Measurements from ENCODE around the gene GTSF1L.

DNA sequence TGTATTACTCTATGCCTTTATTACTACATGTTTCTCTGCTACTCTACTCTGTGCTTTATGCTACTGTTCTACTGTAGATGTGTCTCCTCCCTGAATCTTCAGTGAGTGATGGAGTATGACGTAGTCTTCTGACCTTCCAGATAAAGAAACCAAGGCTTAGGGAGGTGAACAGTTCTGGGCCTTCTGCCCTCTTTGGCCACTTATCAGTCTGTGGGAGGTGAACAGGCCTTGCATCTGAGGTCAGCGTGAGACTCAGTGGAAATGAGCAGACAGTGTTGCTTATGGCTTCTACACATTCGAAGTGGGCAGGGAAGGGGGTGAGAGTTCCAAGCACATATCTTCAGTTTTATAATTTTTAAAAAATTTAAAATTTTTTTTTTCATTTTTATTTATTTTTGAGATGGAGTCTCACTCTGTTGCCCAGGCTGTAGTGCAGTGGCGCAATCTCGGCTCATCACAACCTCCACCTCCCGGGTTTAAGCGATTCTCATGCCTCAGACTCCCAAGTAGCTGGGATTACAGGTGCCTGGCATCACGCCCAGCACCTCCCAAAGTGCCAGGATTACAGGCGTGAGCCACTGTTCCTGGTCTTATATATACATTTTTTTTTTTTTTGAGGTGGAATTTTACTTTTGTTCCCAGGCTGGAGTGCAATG, 35.7 kb downstream of the GTSF1L start:
- TF ChIP-seq, protein P1, sequence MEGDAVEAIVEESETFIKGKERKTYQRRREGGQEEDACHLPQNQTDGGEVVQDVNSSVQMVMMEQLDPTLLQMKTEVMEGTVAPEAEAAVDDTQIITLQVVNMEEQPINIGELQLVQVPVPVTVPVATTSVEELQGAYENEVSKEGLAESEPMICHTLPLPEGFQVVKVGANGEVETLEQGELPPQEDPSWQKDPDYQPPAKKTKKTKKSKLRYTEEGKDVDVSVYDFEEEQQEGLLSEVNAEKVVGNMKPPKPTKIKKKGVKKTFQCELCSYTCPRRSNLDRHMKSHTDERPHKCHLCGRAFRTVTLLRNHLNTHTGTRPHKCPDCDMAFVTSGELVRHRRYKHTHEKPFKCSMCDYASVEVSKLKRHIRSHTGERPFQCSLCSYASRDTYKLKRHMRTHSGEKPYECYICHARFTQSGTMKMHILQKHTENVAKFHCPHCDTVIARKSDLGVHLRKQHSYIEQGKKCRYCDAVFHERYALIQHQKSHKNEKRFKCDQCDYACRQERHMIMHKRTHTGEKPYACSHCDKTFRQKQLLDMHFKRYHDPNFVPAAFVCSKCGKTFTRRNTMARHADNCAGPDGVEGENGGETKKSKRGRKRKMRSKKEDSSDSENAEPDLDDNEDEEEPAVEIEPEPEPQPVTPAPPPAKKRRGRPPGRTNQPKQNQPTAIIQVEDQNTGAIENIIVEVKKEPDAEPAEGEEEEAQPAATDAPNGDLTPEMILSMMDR (IDR thresholded peaks at IDR 0.05), result no peak
- TF ChIP-seq POLR2A (IDR thresholded peaks at IDR 0.05) (no peak), EP300 (IDR thresholded peaks at IDR 0.05; ENCODE audit: low read depth) (no peak), POLR2AphosphoS5 (IDR thresholded peaks at IDR 0.05) (no peak)

Data from transverse colon (tissue), 4 donors.